Keratinocyte (primary cell): Measurements from ENCODE around the gene KIF25.

Experiments
- CTCF ChIP-seq, 3 experiments: IDR thresholded peaks in 1 of 3; conservative IDR thresholded peaks in 1 of 3; optimal IDR thresholded peaks in 1 of 3; 2 replicates in 2 of 3; 3 replicates in 1 of 3; pipeline versions ENCODE3 to v1.5.1; 2011; ENCODE audit warnings: low read length in 3 of 3, mild to moderate bottlenecking in 3 of 3, moderate library complexity in 2 of 3, control low read depth in 1 of 3, inconsistent platforms in 1 of 3; ENCODE audit not compliant: insufficient read depth in 2 of 3; ENCODE audit errors: extremely low read depth in 1 of 3
- EZH2 ChIP-seq: IDR thresholded peaks from one replicate; pipeline ENCODE4 v1.6.1; 2012; ENCODE audit warnings: inconsistent platforms, mild to moderate bottlenecking, low read length, moderate library complexity

GRCh38 chr6:168018664-168019063 lies 21.2 kb downstream of the KIF25 start:
- TF ChIP-seq CTCF (optimal IDR thresholded peaks at IDR 0.05 in 1 of 3, IDR thresholded peaks at IDR 0.05 in 1 of 3, conservative IDR thresholded peaks at IDR 0.05 in 1 of 3; ENCODE audit: extremely low read depth in 1 of 3, insufficient read depth in 2 of 3, low read length in 3 of 3) (no peak), EZH2 (no peak)
